HEK293 (cell line): Measurements from ENCODE around the gene SLC23A3.
A peak's percentile ranks its signal among the peaks of the same experiment; 100 is the strongest.

ENCODE experiments used
- CTCF ChIA-PET: fragments of 350-600 bp; formaldehyde crosslinking; extraction: SDS; loops from one replicate; lab custom pipeline; 2021; ENCODE audit warnings: antibody characterized with exemption; lab: Yijun Ruan, JAX
- POLR2A ChIA-PET: fragments of 300-600 bp; formaldehyde crosslinking; extraction: SDS; loops from one replicate; lab custom pipeline; 2020; ENCODE audit warnings: antibody characterized with exemption, inconsistent platforms; lab: Yijun Ruan, JAX
- H3K27ac ChIP-seq: fragments of 200-500 bp; sonication (Bioruptor generic); 2 replicates; pipeline ENCODE4 v1.5.1; 2014; ENCODE audit warnings: low read depth, low read length, control low read depth, inconsistent platforms; ENCODE audit errors: extremely low read depth
- H3K36me3 ChIP-seq, 2 experiments: fragments of 200-500 bp in 1 of 2; sonication (Bioruptor generic) in 1 of 2; 1 replicate in 1 of 2; 2 replicates in 1 of 2; pipeline ENCODE4 v1.5.1; 2014 to 2017; ENCODE audit warnings: inconsistent platforms in 2 of 2, low read length in 2 of 2; ENCODE audit not compliant: control insufficient read depth in 2 of 2, insufficient read depth in 1 of 2
- H3K4me1 ChIP-seq: fragments of 200-500 bp; sonication (Bioruptor generic); 2 replicates; pipeline ENCODE4 v1.5.1; 2014; ENCODE audit warnings: mild to moderate bottlenecking, low read length, inconsistent platforms; ENCODE audit not compliant: control insufficient read depth, insufficient read depth
- H3K4me3 ChIP-seq: 2 replicates; pipeline ENCODE4 v1.5.1; 2011; ENCODE audit warnings: low read depth, mild to moderate bottlenecking, control low read depth, low read length, moderate library complexity
- H3K9me3 ChIP-seq: fragments of 200-500 bp; sonication (Bioruptor generic); 2 replicates; pipeline ENCODE4 v1.5.1; 2014; ENCODE audit warnings: low read depth, low read length, inconsistent platforms; ENCODE audit not compliant: control insufficient read depth, insufficient read depth
- FEZF1 ChIP-seq: fragments of 450-650 bp; formaldehyde crosslinking; IDR thresholded peaks from 2 replicates; pipeline ENCODE4 v1.5.1; 2016; ENCODE audit warnings: missing biosample characterization, missing genetic modification characterization
- GFI1B ChIP-seq: fragments of 450-650 bp; formaldehyde crosslinking; IDR thresholded peaks from 2 replicates; pipeline ENCODE4 v1.5.1; 2016; ENCODE audit warnings: missing biosample characterization, missing genetic modification characterization
- GLIS1 ChIP-seq: fragments of 450-650 bp; formaldehyde crosslinking; IDR thresholded peaks from 2 replicates; pipeline ENCODE4 v1.5.1; 2016; ENCODE audit warnings: missing biosample characterization, missing genetic modification characterization
- GLIS2 ChIP-seq: fragments of 450-650 bp; formaldehyde crosslinking; IDR thresholded peaks from 2 replicates; pipeline ENCODE4 v1.5.1; 2016; ENCODE audit warnings: missing biosample characterization, missing genetic modification characterization
- HOXA7 ChIP-seq: sonication (generic); formaldehyde crosslinking; IDR thresholded peaks from 2 replicates; pipeline ENCODE4 v1.8.1; 2022; ENCODE audit warnings: missing genetic modification reagents, borderline replicate concordance
- HOXC10 ChIP-seq: sonication (generic); formaldehyde crosslinking; IDR thresholded peaks from 2 replicates; pipeline ENCODE4 v1.8.1; 2023; ENCODE audit warnings: mild to moderate bottlenecking, missing genetic modification reagents
- HOXD13 ChIP-seq: sonication (generic); formaldehyde crosslinking; IDR thresholded peaks from 2 replicates; pipeline ENCODE4 v1.8.0; 2022; ENCODE audit warnings: missing genetic modification reagents, borderline replicate concordance
- IKZF3 ChIP-seq: fragments of 450-650 bp; IDR thresholded peaks from 2 replicates; pipeline ENCODE4 v1.5.0; 2018; ENCODE audit warnings: missing biosample characterization, mild to moderate bottlenecking, missing genetic modification characterization, moderate library complexity
- MYNN ChIP-seq: fragments of 450-650 bp; formaldehyde crosslinking; IDR thresholded peaks from 2 replicates; pipeline ENCODE4 v1.5.1; 2016; ENCODE audit warnings: missing biosample characterization, missing genetic modification characterization, borderline replicate concordance
- OVOL3 ChIP-seq: fragments of 450-650 bp; formaldehyde crosslinking; IDR thresholded peaks from 2 replicates; pipeline ENCODE4 v1.5.1; 2016; ENCODE audit warnings: missing biosample characterization, missing genetic modification characterization
- REPIN1 ChIP-seq: fragments of 450-650 bp; formaldehyde crosslinking; IDR thresholded peaks from 2 replicates; pipeline ENCODE4 v1.5.1; 2017; ENCODE audit warnings: missing biosample characterization, missing genetic modification characterization, low read depth
- REST ChIP-seq: fragments of 450-650 bp; formaldehyde crosslinking; IDR thresholded peaks from 2 replicates; pipeline ENCODE4 v1.5.1; 2016; ENCODE audit warnings: missing biosample characterization, missing genetic modification characterization
- SALL2 ChIP-seq: fragments of 450-650 bp; formaldehyde crosslinking; IDR thresholded peaks from 2 replicates; pipeline ENCODE4 v1.5.0; 2017; ENCODE audit warnings: missing biosample characterization, mild to moderate bottlenecking, missing genetic modification characterization, borderline replicate concordance
- SCRT1 ChIP-seq: fragments of 450-650 bp; formaldehyde crosslinking; IDR thresholded peaks from 2 replicates; pipeline ENCODE4 v1.5.1; 2016; ENCODE audit warnings: missing biosample characterization, missing genetic modification characterization, borderline replicate concordance
- ZBTB49 ChIP-seq: fragments of 450-650 bp; formaldehyde crosslinking; IDR thresholded peaks from 2 replicates; pipeline ENCODE4 v1.5.1; 2016; ENCODE audit warnings: missing biosample characterization, missing genetic modification characterization, low read depth
- ZFP3 ChIP-seq: fragments of 450-650 bp; formaldehyde crosslinking; IDR thresholded peaks from 2 replicates; pipeline ENCODE4 v1.5.1; 2016; ENCODE audit warnings: low read depth, missing biosample characterization, missing genetic modification characterization
- ZNF121 ChIP-seq: fragments of 450-650 bp; formaldehyde crosslinking; IDR thresholded peaks from 2 replicates; pipeline ENCODE4 v1.5.1; 2016; ENCODE audit warnings: missing biosample characterization, missing genetic modification characterization
- ZNF146 ChIP-seq: fragments of 450-650 bp; formaldehyde crosslinking; IDR thresholded peaks from 2 replicates; pipeline ENCODE4 v1.5.1; 2016; ENCODE audit warnings: missing biosample characterization, missing genetic modification characterization
- ZNF239 ChIP-seq: fragments of 450-650 bp; formaldehyde crosslinking; IDR thresholded peaks from 2 replicates; pipeline ENCODE4 v1.5.1; 2016; ENCODE audit warnings: missing biosample characterization, missing genetic modification characterization
- ZNF266 ChIP-seq: fragments of 450-650 bp; formaldehyde crosslinking; IDR thresholded peaks from 2 replicates; pipeline ENCODE4 v1.5.1; 2016; ENCODE audit warnings: missing biosample characterization, missing genetic modification characterization, low read depth
- ZNF280C ChIP-seq: fragments of 450-650 bp; formaldehyde crosslinking; IDR thresholded peaks from 2 replicates; pipeline ENCODE4 v1.5.1; 2016; ENCODE audit warnings: missing biosample characterization, missing genetic modification characterization
- ZNF324 ChIP-seq: fragments of 450-650 bp; formaldehyde crosslinking; IDR thresholded peaks from 2 replicates; pipeline ENCODE4 v1.5.1; 2016; ENCODE audit warnings: missing biosample characterization, missing genetic modification characterization
- ZNF510 ChIP-seq: fragments of 450-650 bp; formaldehyde crosslinking; IDR thresholded peaks from 2 replicates; pipeline ENCODE4 v1.5.1; 2018; ENCODE audit warnings: mild to moderate bottlenecking, missing genetic modification characterization, missing biosample characterization; ENCODE audit not compliant: insufficient replicate concordance
- ZNF521 ChIP-seq: fragments of 450-650 bp; formaldehyde crosslinking; IDR thresholded peaks from 2 replicates; pipeline ENCODE4 v1.5.1; 2017; ENCODE audit warnings: missing biosample characterization, mild to moderate bottlenecking, missing genetic modification characterization
- ZNF610 ChIP-seq: fragments of 450-650 bp; formaldehyde crosslinking; IDR thresholded peaks from 2 replicates; pipeline ENCODE4 v1.5.1; 2016; ENCODE audit warnings: missing biosample characterization, missing genetic modification characterization, borderline replicate concordance
- ZNF792 ChIP-seq: fragments of 450-650 bp; formaldehyde crosslinking; IDR thresholded peaks from 2 replicates; pipeline ENCODE4 v1.5.1; 2016; ENCODE audit warnings: missing biosample characterization, missing genetic modification characterization
- ZSCAN4 ChIP-seq: fragments of 450-650 bp; formaldehyde crosslinking; IDR thresholded peaks from 2 replicates; pipeline ENCODE4 v1.5.1; 2017; ENCODE audit warnings: missing biosample characterization, missing genetic modification characterization
- ZXDB ChIP-seq: fragments of 450-650 bp; formaldehyde crosslinking; IDR thresholded peaks from 2 replicates; pipeline ENCODE4 v1.5.1; 2016; ENCODE audit warnings: missing biosample characterization, missing genetic modification characterization

SLC23A3 gene

GRCh38 chr2:219163156-219163555 lies 6.7 kb downstream of the SLC23A3 start:
- ChIA-PET POLR2A (no interaction called here), CTCF (interaction anchor here (0.6 to 5.1 kb wide), 7 partner anchors 9 to 686 kb away, joined by 3 to 25 read pairs (median 4); no protein-coding TSS in a partner anchor)
- peaks cover 5% of the 10 kb centered on the region; the same call in 1 of the 2 replicates for H3K4me1 ChIP-seq
- no peak overlapping the region for H3K27ac ChIP-seq
- H3K9me3 ChIP-seq = no peaks in the 10 kb centered on the region
- peaks cover 0 to under 1% of the 10 kb centered on the region in 2 experiments; a peak in 1 of 3 replicates for H3K36me3 ChIP-seq
- no peak overlapping the region for H3K4me3 ChIP-seq
- TF ChIP-seq ZNF792 (tag by site-specific recombination) (no peak), ZSCAN4 (tag by site-specific recombination) (no peak), ZFP3 (tag by site-specific recombination) (no peak), GFI1B (no peak), OVOL3 (tag by site-specific recombination) (no peak), ZNF521 (tag by site-specific recombination) (no peak), ZNF510 (tag by site-specific recombination) (no peak), REPIN1 (no peak), ZNF610 (no peak), ZXDB (tag by site-specific recombination) (no peak), HOXC10 (CRISPR knock-in tag) (no peak), ZNF239 (tag by site-specific recombination) (no peak), MYNN (tag by site-specific recombination) (no peak), FEZF1 (tag by site-specific recombination) (no peak), ZNF121 (tag by site-specific recombination) (no peak), IKZF3 (tag by site-specific recombination) (no peak), GLIS2 (tag by site-specific recombination) (no peak), ZNF146 (tag by site-specific recombination) (no peak), GLIS1 (no peak)

GRCh38 chr2:219161097-219161496 lies 8.7 kb downstream of the SLC23A3 start:
- POLR2A ChIA-PET = no interaction called here
- H3K27ac ChIP-seq = no peak overlapping the region
- TF ChIP-seq ZBTB49 (tag by site-specific recombination) (no peak), ZNF324 (tag by site-specific recombination) (no peak), SCRT1 (tag by site-specific recombination) (no peak), REST (tag by site-specific recombination) (no peak), ZNF280C (tag by site-specific recombination) (no peak), ZNF510 (tag by site-specific recombination) (no peak), SALL2 (no peak), HOXA7 (CRISPR knock-in tag) (no peak), HOXD13 (CRISPR knock-in tag) (no peak), ZNF266 (no peak), ZNF521 (tag by site-specific recombination) (no peak)

More at GRCh38 chr2:219161097-219161496, 8.7 kb downstream of the SLC23A3 start:
- H3K36me3 ChIP-seq = peaks cover 0 to 21% of the 10 kb centered on the region in 2 experiments
- CTCF ChIA-PET = interaction anchor here (0.6 to 6.4 kb wide), 3 partner anchors 10 to 231 kb away, joined by 6 to 71 read pairs (median 32); partner anchors contain the start of gene SLC23A3
- peaks cover 5% of the 10 kb centered on the region; the same call in 1 of the 2 replicates for H3K4me1 ChIP-seq
- peak overlapping the region; percentile 83 for H3K4me3 ChIP-seq
- H3K9me3 ChIP-seq = no peaks in the 10 kb centered on the region
